DOHH2 (cell line): Measurements from ENCODE around the gene ACSS3.

Experiments
- H3F3A ChIP-seq: fragments of 200-600 bp; sonication (generic), shearing (Covaris generic); 2 replicates; pipeline ENCODE4 v1.6.0; 2016; ENCODE audit warnings: antibody characterized with exemption, mild to moderate bottlenecking; ENCODE audit not compliant: control insufficient read depth, insufficient read depth
- H3K27ac ChIP-seq: fragments of 200-600 bp; sonication (generic); 2 replicates; pipeline ENCODE4 v1.5.1; 2014; ENCODE audit warnings: low read depth, mild to moderate bottlenecking, low read length, moderate library complexity
- H3K27me3 ChIP-seq: fragments of 200-600 bp; sonication (generic); 2 replicates; pipeline ENCODE4 v1.6.1; 2014; ENCODE audit warnings: mild to moderate bottlenecking, low read length, mixed read lengths; ENCODE audit not compliant: control insufficient read depth
- H3K36me3 ChIP-seq: fragments of 200-600 bp; sonication (generic); 2 replicates; pipeline ENCODE4 v1.6.1; 2014; ENCODE audit warnings: mild to moderate bottlenecking, low read length, moderate library complexity, mixed read lengths; ENCODE audit not compliant: control insufficient read depth
- H3K4me1 ChIP-seq: fragments of 200-600 bp; sonication (generic); 2 replicates; pipeline ENCODE4 v1.6.1; 2014; ENCODE audit warnings: mild to moderate bottlenecking, low read length, mixed read lengths; ENCODE audit not compliant: control insufficient read depth
- H3K4me2 ChIP-seq: fragments of 200-600 bp; sonication (generic); 2 replicates; pipeline ENCODE4 v1.6.0; 2014; ENCODE audit warnings: mild to moderate bottlenecking, low read length, moderate library complexity
- H3K4me3 ChIP-seq: fragments of 200-600 bp; sonication (generic); 2 replicates; pipeline ENCODE4 v1.5.1; 2014; ENCODE audit warnings: mild to moderate bottlenecking, low read length, mixed read lengths
- H3K79me2 ChIP-seq: fragments of 200-600 bp; sonication (generic); 2 replicates; pipeline ENCODE4 v1.6.1; 2014; ENCODE audit warnings: mild to moderate bottlenecking, low read length, mixed read lengths; ENCODE audit not compliant: control insufficient read depth
- H3K9me2 ChIP-seq: fragments of 200-600 bp; sonication (generic); replicated peaks from 2 replicates; pipeline ENCODE4 v1.6.1; 2014; ENCODE audit warnings: mild to moderate bottlenecking, low read length, mixed read lengths; ENCODE audit not compliant: control insufficient read depth
- H3K9me3 ChIP-seq: fragments of 200-600 bp; sonication (generic); 2 replicates; pipeline ENCODE4 v1.6.1; 2014; ENCODE audit warnings: antibody characterized with exemption, low read length, mixed read lengths; ENCODE audit not compliant: control insufficient read depth, insufficient read depth
- H4K20me1 ChIP-seq: fragments of 200-600 bp; sonication (generic); 2 replicates; pipeline ENCODE4 v1.6.0; 2014; ENCODE audit warnings: low read depth, mild to moderate bottlenecking, antibody characterized with exemption, low read length, moderate library complexity; ENCODE audit not compliant: control insufficient read depth, insufficient read depth
- CTCF ChIP-seq: fragments of 200-600 bp; sonication (generic); IDR thresholded peaks from one replicate; pipeline ENCODE4 v1.5.1; 2014; ENCODE audit warnings: antibody characterized with exemption, mild to moderate bottlenecking, low read depth, low read length; ENCODE audit not compliant: poor library complexity, severe bottlenecking
- EZH2phosphoT487 ChIP-seq: fragments of 200-600 bp; sonication (generic); IDR thresholded peaks from 2 replicates; pipeline ENCODE4 v1.6.1; 2017; ENCODE audit warnings: borderline replicate concordance, mild to moderate bottlenecking, antibody characterized with exemption, low read length, moderate library complexity, mixed read lengths

The ACSS3 gene

GRCh38 chr12:81172851-81173250 is 95.0 kb downstream of the ACSS3 start:
- Histone ChIP-seq H3F3A (no peaks in the 10 kb centered on the region), H3K9me2 (no peaks in the 10 kb centered on the region), H3K4me3 (no peak overlapping the region), H3K9me3 (peaks cover 3% of the 10 kb centered on the region; the same call in 1 of the 2 replicates), H3K36me3 (no peaks in the 10 kb centered on the region), H3K4me2 (no peak overlapping the region), H3K4me1 (no peaks in the 10 kb centered on the region), H4K20me1 (no peaks in the 10 kb centered on the region), H3K79me2 (no peaks in the 10 kb centered on the region), H3K27ac (no peak overlapping the region), H3K27me3 (no peaks in the 10 kb centered on the region)
- TF ChIP-seq CTCF, result no peak
- TF ChIP-seq EZH2phosphoT487, result no peak

GRCh38 chr12:81174664-81175063 is 96.8 kb downstream of the ACSS3 start:
- no peaks in the 10 kb centered on the region for H3K36me3 ChIP-seq
- H3K79me2 ChIP-seq, result no peaks in the 10 kb centered on the region
- H3K4me1 ChIP-seq, result no peaks in the 10 kb centered on the region
- no peak overlapping the region for H3K4me2 ChIP-seq
- H3K9me2 ChIP-seq, result no peaks in the 10 kb centered on the region
- no peak overlapping the region for H3K27ac ChIP-seq
- H3K4me3 ChIP-seq, result no peak overlapping the region
- H3F3A ChIP-seq, result no peaks in the 10 kb centered on the region
- no peaks in the 10 kb centered on the region for H4K20me1 ChIP-seq
- no peak for TF ChIP-seq EZH2phosphoT487
- TF ChIP-seq CTCF, result no peak
- H3K27me3 ChIP-seq, result no peaks in the 10 kb centered on the region
- H3K9me3 ChIP-seq, result peaks cover 3% of the 10 kb centered on the region; the same call in 1 of the 2 replicates

GRCh38 chr12:81176796-81177195 is 98.9 kb downstream of the ACSS3 start:
- no peaks in the 10 kb centered on the region for H3F3A ChIP-seq
- no peaks in the 10 kb centered on the region for H4K20me1 ChIP-seq
- no peaks in the 10 kb centered on the region for H3K9me2 ChIP-seq
- no peak overlapping the region for H3K27ac ChIP-seq
- no peaks in the 10 kb centered on the region for H3K27me3 ChIP-seq
- no peaks in the 10 kb centered on the region for H3K79me2 ChIP-seq
- no peak for TF ChIP-seq EZH2phosphoT487
- TF ChIP-seq CTCF, result no peak
- no peak overlapping the region for H3K4me2 ChIP-seq
- H3K4me1 ChIP-seq, result no peaks in the 10 kb centered on the region
- H3K9me3 ChIP-seq, result peaks cover 3% of the 10 kb centered on the region; the same call in 1 of the 2 replicates
- H3K4me3 ChIP-seq, result no peak overlapping the region
- no peaks in the 10 kb centered on the region for H3K36me3 ChIP-seq
